ENCODE results near the gene PRDM2.
"Not testable (repeated sequence)": the region's sequence is repeated elsewhere in the genome, so short reads cannot be mapped to it uniquely, and the experiment has no call there.

Gene PRDM2

DNA sequence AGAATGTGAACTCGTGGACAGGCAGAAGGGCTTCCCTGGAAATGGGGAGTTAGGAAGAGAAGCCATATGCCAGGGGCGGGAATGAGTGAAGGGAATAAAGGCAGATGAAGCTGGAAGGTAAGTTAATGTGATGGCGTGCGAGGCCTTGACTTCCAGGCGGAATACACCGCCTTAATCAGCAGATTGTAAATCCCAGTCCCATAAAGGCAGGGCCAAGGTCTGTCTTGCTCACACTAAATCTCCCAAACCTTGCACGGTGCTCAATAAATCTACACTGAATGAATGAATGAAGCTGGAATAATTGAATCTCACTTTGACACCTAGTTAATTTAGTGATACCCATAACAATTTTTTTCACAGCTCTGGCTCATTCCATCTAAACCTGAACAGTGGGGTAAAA is 16.8 kb upstream of the PRDM2 start:
- Histone ChIP-seq H3K4me2 (ENCODE audit: low read length) (no peak overlapping the region), H2AFZ (ENCODE audit: low read length) (no peak overlapping the region), H3K27ac (ENCODE audit: low read depth, low read length, poor library complexity, severe bottlenecking) (no peak overlapping the region), H3K9ac (ENCODE audit: low read length) (no peak overlapping the region), H3K9me3 (ENCODE audit: low read length) (peaks cover 5% of the 10 kb centered on the region; the same call in 1 of the 2 replicates), H3K4me1 (ENCODE audit: insufficient read depth, low read length, severe bottlenecking) (peaks cover 32% of the 10 kb centered on the region), H3F3A (ENCODE audit: insufficient read depth, low read length) (no peaks in the 10 kb centered on the region), H3K27me3 (ENCODE audit: insufficient read depth, low read length) (no peaks in the 10 kb centered on the region), H3K36me3 (ENCODE audit: insufficient read depth, low read length) (no peaks in the 10 kb centered on the region), H3K4me3 (ENCODE audit: low read depth, low read length, poor library complexity, severe bottlenecking) (no peak overlapping the region), H4K20me1 (ENCODE audit: insufficient read depth, low read length) (no peaks in the 10 kb centered on the region), H3K9me2 (ENCODE audit: low read depth, low read length) (no peaks in the 10 kb centered on the region), H3K79me2 (ENCODE audit: insufficient read depth, low read length) (no peaks in the 10 kb centered on the region)
- TF ChIP-seq, protein P1, sequence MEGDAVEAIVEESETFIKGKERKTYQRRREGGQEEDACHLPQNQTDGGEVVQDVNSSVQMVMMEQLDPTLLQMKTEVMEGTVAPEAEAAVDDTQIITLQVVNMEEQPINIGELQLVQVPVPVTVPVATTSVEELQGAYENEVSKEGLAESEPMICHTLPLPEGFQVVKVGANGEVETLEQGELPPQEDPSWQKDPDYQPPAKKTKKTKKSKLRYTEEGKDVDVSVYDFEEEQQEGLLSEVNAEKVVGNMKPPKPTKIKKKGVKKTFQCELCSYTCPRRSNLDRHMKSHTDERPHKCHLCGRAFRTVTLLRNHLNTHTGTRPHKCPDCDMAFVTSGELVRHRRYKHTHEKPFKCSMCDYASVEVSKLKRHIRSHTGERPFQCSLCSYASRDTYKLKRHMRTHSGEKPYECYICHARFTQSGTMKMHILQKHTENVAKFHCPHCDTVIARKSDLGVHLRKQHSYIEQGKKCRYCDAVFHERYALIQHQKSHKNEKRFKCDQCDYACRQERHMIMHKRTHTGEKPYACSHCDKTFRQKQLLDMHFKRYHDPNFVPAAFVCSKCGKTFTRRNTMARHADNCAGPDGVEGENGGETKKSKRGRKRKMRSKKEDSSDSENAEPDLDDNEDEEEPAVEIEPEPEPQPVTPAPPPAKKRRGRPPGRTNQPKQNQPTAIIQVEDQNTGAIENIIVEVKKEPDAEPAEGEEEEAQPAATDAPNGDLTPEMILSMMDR (IDR thresholded peaks at IDR 0.05; ENCODE audit: low read length) = no peak
- TF ChIP-seq EZH2 (IDR thresholded peaks at IDR 0.05; ENCODE audit: borderline replicate concordance, low read length) = no peak

DNA sequence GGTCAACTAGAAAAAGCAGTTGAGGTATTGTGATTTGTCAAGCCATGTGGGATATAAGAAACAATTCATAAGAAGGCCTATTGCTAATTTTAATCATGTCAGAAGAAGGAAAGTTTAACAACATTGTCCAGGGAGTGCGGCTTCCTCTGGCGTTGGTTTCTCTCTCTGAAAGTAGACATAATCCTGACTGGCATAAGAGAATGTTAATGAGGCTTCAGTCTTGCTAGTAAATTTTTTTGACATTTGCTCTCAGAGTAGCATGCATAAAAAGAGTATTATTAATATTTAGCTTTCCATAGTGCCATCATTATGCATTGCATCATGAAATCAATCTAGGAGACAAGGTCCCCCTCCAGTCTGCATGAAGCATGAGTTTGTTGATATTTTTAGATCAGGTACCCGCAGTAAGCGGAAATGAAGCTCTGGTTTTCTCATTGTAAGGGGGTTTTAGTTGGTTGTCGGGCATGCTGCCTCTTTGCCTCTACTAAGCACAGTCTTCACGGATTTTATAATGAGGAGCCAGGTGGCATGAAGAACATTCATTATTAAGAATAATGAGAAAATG is 12.8 kb upstream of the PRDM2 start:
- peak overlapping the region; percentile 67 for H3K4me2 ChIP-seq (ENCODE audit: low read length)
- peak overlapping the region; percentile 87 for H2AFZ ChIP-seq (ENCODE audit: low read length)
- no peaks in the 10 kb centered on the region for H3K9me2 ChIP-seq (ENCODE audit: low read depth, low read length)
- TF ChIP-seq, protein P1 (IDR thresholded peaks at IDR 0.05; ENCODE audit: low read length) = no peak
- no peak for TF ChIP-seq EZH2 (IDR thresholded peaks at IDR 0.05; ENCODE audit: borderline replicate concordance, low read length)
- peak overlapping the region; percentile 11 for H3K4me3 ChIP-seq (ENCODE audit: low read depth, low read length, poor library complexity, severe bottlenecking)
- no peaks in the 10 kb centered on the region for H3K79me2 ChIP-seq (ENCODE audit: insufficient read depth, low read length)
- no peaks in the 10 kb centered on the region for H3K27me3 ChIP-seq (ENCODE audit: insufficient read depth, low read length)
- no peaks in the 10 kb centered on the region; the same call in 1 of the 2 replicates for H3K9me3 ChIP-seq (ENCODE audit: low read length)
- peak overlapping the region; percentile 83 for H3K27ac ChIP-seq (ENCODE audit: low read depth, low read length, poor library complexity, severe bottlenecking)
- H4K20me1 ChIP-seq (ENCODE audit: insufficient read depth, low read length) = no peaks in the 10 kb centered on the region
- no peaks in the 10 kb centered on the region for H3F3A ChIP-seq (ENCODE audit: insufficient read depth, low read length)
- peaks cover 34% of the 10 kb centered on the region for H3K4me1 ChIP-seq (ENCODE audit: insufficient read depth, low read length, severe bottlenecking)
- peak overlapping the region; percentile 54 for H3K9ac ChIP-seq (ENCODE audit: low read length)
- H3K36me3 ChIP-seq (ENCODE audit: insufficient read depth, low read length) = no peaks in the 10 kb centered on the region

DNA sequence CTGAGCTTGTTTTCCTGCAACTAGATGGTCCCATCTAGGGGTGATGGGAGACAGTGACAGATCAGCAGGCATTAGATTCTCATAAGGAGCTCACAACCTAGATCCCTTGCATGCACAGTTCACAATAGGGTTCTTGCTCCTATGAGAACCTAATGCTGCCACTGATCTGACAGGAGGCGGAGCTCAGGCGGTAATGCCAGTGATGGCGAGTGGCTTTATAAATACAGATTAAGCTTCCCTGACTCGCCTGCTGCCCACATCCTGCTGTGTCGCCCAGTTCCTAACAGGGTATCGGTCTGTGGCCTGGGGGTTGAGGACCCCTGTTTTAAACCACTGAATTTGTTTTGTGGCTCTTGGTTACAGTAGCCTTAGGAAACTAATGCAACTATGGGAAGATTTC is 6.9 kb upstream of the PRDM2 start:
- H3K9ac ChIP-seq (ENCODE audit: low read length); H3K27me3 ChIP-seq (ENCODE audit: insufficient read depth, low read length); H3K36me3 ChIP-seq (ENCODE audit: insufficient read depth, low read length); H4K20me1 ChIP-seq (ENCODE audit: insufficient read depth, low read length); H3K79me2 ChIP-seq (ENCODE audit: insufficient read depth, low read length); H3K9me2 ChIP-seq (ENCODE audit: low read depth, low read length); H3K4me3 ChIP-seq (ENCODE audit: low read depth, low read length, poor library complexity, severe bottlenecking); H3F3A ChIP-seq (ENCODE audit: insufficient read depth, low read length); H3K9me3 ChIP-seq (ENCODE audit: low read length): not testable (repeated sequence)
- Histone ChIP-seq H3K4me2 (ENCODE audit: low read length) (peak overlapping the region; percentile 38), H3K27ac (ENCODE audit: low read depth, low read length, poor library complexity, severe bottlenecking) (peak overlapping the region; percentile 18), H3K4me1 (ENCODE audit: insufficient read depth, low read length, severe bottlenecking) (peaks cover 17% of the 10 kb centered on the region), H2AFZ (ENCODE audit: low read length) (peak overlapping the region; percentile 81; the same call in 1 of the 2 replicates)

Measured in OCI-LY1 (cell line).